Raji (cell line): Measurements from ENCODE around the gene MRO.

Source experiments
- POLR2A ChIP-seq: IDR thresholded peaks from 2 replicates; pipeline ENCODE4 v1.6.1; 2011; ENCODE audit warnings: low read depth, low read length, control low read depth; ENCODE audit not compliant: insufficient read depth

The MRO gene

GRCh38 chr18:50776383-50776782, 43.4 kb downstream of the MRO start:
- TF ChIP-seq POLR2A: no peak

- TF ChIP-seq POLR2A: no peak
Observed at GRCh38 chr18:50775726-50776125, 44.1 kb downstream of the MRO start.

GRCh38 chr18:50775207-50775606, 44.6 kb downstream of the MRO start:
- TF ChIP-seq POLR2A: no peak

- no peak for TF ChIP-seq POLR2A
Observed at GRCh38 chr18:50769463-50769862, 50.4 kb downstream of the MRO start.

- TF ChIP-seq POLR2A: no peak
Observed at GRCh38 chr18:50757358-50757757, 62.5 kb downstream of the MRO start.

- TF ChIP-seq POLR2A: no peak
Observed at GRCh38 chr18:50754297-50754696, 65.5 kb downstream of the MRO start.

- no peak for TF ChIP-seq POLR2A
Observed at GRCh38 chr18:50753311-50753710, 66.5 kb downstream of the MRO start.

GRCh38 chr18:50751947-50752346, 67.9 kb downstream of the MRO start:
- no peak for TF ChIP-seq POLR2A

- no peak for TF ChIP-seq POLR2A
Observed at GRCh38 chr18:50751490-50751889, 68.3 kb downstream of the MRO start.

- no peak for TF ChIP-seq POLR2A
Observed at GRCh38 chr18:50750546-50750945, 69.3 kb downstream of the MRO start.

- no peak for TF ChIP-seq POLR2A
Observed at GRCh38 chr18:50749945-50750344, 69.9 kb downstream of the MRO start.

- TF ChIP-seq POLR2A: no peak
Observed at GRCh38 chr18:50749421-50749820, 70.4 kb downstream of the MRO start.

- TF ChIP-seq POLR2A: no peak
Observed at GRCh38 chr18:50748243-50749229, 71.3 kb downstream of the MRO start.

- no peak for TF ChIP-seq POLR2A
Observed at GRCh38 chr18:50747849-50748242, 72.0 kb downstream of the MRO start.

- TF ChIP-seq POLR2A: no peak
Observed at GRCh38 chr18:50745945-50746344, 73.9 kb downstream of the MRO start.
